H9 (cell line): ENCODE results near the gene ATXN3. TPM values are rescaled to one million over a fixed set of nuclear protein-coding genes. Genes with fewer than 3 reads are reported as not detected.

Experiments
- DNase-seq: peaks from one replicate; pipeline ENCODE4 v3.0.0-alpha.2; 2017
- H2AFZ ChIP-seq: one replicate; pipeline ENCODE4 v1.6.1; 2013; ENCODE audit warnings: mild to moderate bottlenecking, low read length, control low read depth, moderate library complexity
- H2AK5ac ChIP-seq: 2 replicates; pipeline ENCODE4 v1.6.1; 2013; ENCODE audit warnings: low read length, control low read depth, mixed read lengths; ENCODE audit not compliant: insufficient read length
- H2BK120ac ChIP-seq: one replicate; pipeline ENCODE4 v1.6.1; 2013; ENCODE audit warnings: low read depth, mild to moderate bottlenecking, low read length, control low read depth, inconsistent platforms; ENCODE audit not compliant: poor library complexity, severe bottlenecking
- H2BK12ac ChIP-seq: 2 replicates; pipeline ENCODE4 v1.6.1; 2013; ENCODE audit warnings: low read length, control low read depth, mixed read lengths, low read depth; ENCODE audit not compliant: insufficient read length
- H2BK15ac ChIP-seq: 2 replicates; pipeline ENCODE4 v1.6.1; 2013; ENCODE audit warnings: low read depth, low read length, control low read depth
- H2BK20ac ChIP-seq: one replicate; pipeline ENCODE4 v1.6.1; 2013; ENCODE audit warnings: low read depth, mild to moderate bottlenecking, low read length, control low read depth, inconsistent platforms; ENCODE audit not compliant: poor library complexity, severe bottlenecking
- H2BK5ac ChIP-seq: 2 replicates; pipeline ENCODE4 v1.6.1; 2013; ENCODE audit warnings: low read length, control low read depth, mixed read lengths; ENCODE audit not compliant: insufficient read length
- H3K14ac ChIP-seq: 2 replicates; pipeline ENCODE4 v1.6.1; 2013; ENCODE audit warnings: low read length, control low read depth; ENCODE audit not compliant: insufficient read depth
- H3K18ac ChIP-seq: 2 replicates; pipeline ENCODE4 v1.6.1; 2013; ENCODE audit warnings: low read depth, mild to moderate bottlenecking, mixed read lengths, low read length, control low read depth; ENCODE audit not compliant: insufficient read length
- H3K23ac ChIP-seq: 2 replicates; pipeline ENCODE4 v1.6.1; 2013; ENCODE audit warnings: low read length, control low read depth, mixed read lengths, low read depth; ENCODE audit not compliant: insufficient read length
- H3K23me2 ChIP-seq: 2 replicates; pipeline ENCODE4 v1.6.1; 2013; ENCODE audit warnings: low read depth, mild to moderate bottlenecking, mixed read lengths, low read length, control low read depth; ENCODE audit not compliant: insufficient read length, poor library complexity, severe bottlenecking
- H3K27ac ChIP-seq: 2 replicates; pipeline ENCODE4 v1.5.1; 2013; ENCODE audit warnings: low read length, control low read depth, mixed read lengths, low read depth; ENCODE audit not compliant: insufficient read length
- H3K27me3 ChIP-seq: 2 replicates; pipeline ENCODE4 v1.6.1; 2013; ENCODE audit warnings: low read length, control low read depth, inconsistent platforms; ENCODE audit not compliant: insufficient read depth
- H3K4ac ChIP-seq: 2 replicates; pipeline ENCODE4 v1.6.1; 2013; ENCODE audit warnings: low read depth, mild to moderate bottlenecking, control low read depth, inconsistent platforms, low read length, moderate library complexity
- H3K4me1 ChIP-seq: 2 replicates; pipeline ENCODE4 v1.6.1; 2013; ENCODE audit warnings: low read length, control low read depth, inconsistent platforms; ENCODE audit not compliant: insufficient read depth
- H3K4me2 ChIP-seq: 2 replicates; pipeline ENCODE4 v1.6.1; 2013; ENCODE audit warnings: low read length, control low read depth, mixed read lengths; ENCODE audit not compliant: insufficient read length, insufficient read depth
- H3K56ac ChIP-seq: 2 replicates; pipeline ENCODE4 v1.6.1; 2013; ENCODE audit warnings: low read depth, mild to moderate bottlenecking, mixed read lengths, low read length, control low read depth; ENCODE audit not compliant: insufficient read length
- H3K79me1 ChIP-seq: 2 replicates; pipeline ENCODE4 v1.6.1; 2013; ENCODE audit warnings: low read depth, mild to moderate bottlenecking, moderate library complexity, low read length, control low read depth, inconsistent platforms; ENCODE audit not compliant: insufficient read depth, poor library complexity, severe bottlenecking
- H3K79me2 ChIP-seq: 2 replicates; pipeline ENCODE4 v1.6.1; 2013; ENCODE audit warnings: low read length, control low read depth, inconsistent platforms; ENCODE audit not compliant: insufficient read depth
- H3K9ac ChIP-seq: 2 replicates; pipeline ENCODE4 v1.6.1; 2013; ENCODE audit warnings: low read length, control low read depth, mixed read lengths; ENCODE audit not compliant: insufficient read length; ENCODE audit errors: extremely low read depth
- H3K9me3 ChIP-seq: one replicate; pipeline ENCODE4 v1.6.1; 2013; ENCODE audit warnings: low read depth, low read length, inconsistent platforms; ENCODE audit not compliant: control insufficient read depth
- H3T11ph ChIP-seq: one replicate; pipeline ENCODE4 v1.6.1; 2013; ENCODE audit warnings: mild to moderate bottlenecking, low read length, control low read depth, inconsistent platforms
- H4K20me1 ChIP-seq: one replicate; pipeline ENCODE4 v1.6.1; 2013; ENCODE audit not compliant: control insufficient read depth, insufficient read length, insufficient read depth
- H4K5ac ChIP-seq: 2 replicates; pipeline ENCODE4 v1.6.1; 2013; ENCODE audit warnings: low read depth, mild to moderate bottlenecking, mixed read lengths, low read length, control low read depth; ENCODE audit not compliant: insufficient read length
- H4K8ac ChIP-seq: replicated peaks from 2 replicates; pipeline ENCODE4 v1.6.1; 2013; ENCODE audit warnings: low read length, control low read depth, mixed read lengths, low read depth; ENCODE audit not compliant: insufficient read length
- H4K91ac ChIP-seq: 2 replicates; pipeline ENCODE4 v1.6.1; 2013; ENCODE audit warnings: low read depth, mild to moderate bottlenecking, moderate library complexity, mixed read lengths, low read length, control low read depth; ENCODE audit not compliant: insufficient read length
- H3K27ac Mint-ChIP-seq, 3 experiments: 2 replicates in 2 of 3; 3 replicates in 1 of 3; pipeline ENCODE4 v1.8.0; 2020 to 2021; ENCODE audit warnings: mixed read lengths in 3 of 3, mild to moderate bottlenecking in 1 of 3, moderate library complexity in 1 of 3
- H3K27me3 Mint-ChIP-seq: 2 replicates; pipeline ENCODE4 v1.8.0; 2021; ENCODE audit warnings: low read depth, mild to moderate bottlenecking, moderate library complexity, mixed read lengths
- H3K36me3 Mint-ChIP-seq, 3 experiments: 2 replicates in 2 of 3; 3 replicates in 1 of 3; pipeline ENCODE4 v1.8.0; 2020 to 2021; ENCODE audit warnings: low read depth in 3 of 3, mixed read lengths in 3 of 3; ENCODE audit not compliant: insufficient read depth in 1 of 3
- H3K4me1 Mint-ChIP-seq, 2 experiments: 2 replicates each; pipeline ENCODE4 v1.8.0; 2020; ENCODE audit warnings: mixed read lengths in 2 of 2
- H3K4me3 Mint-ChIP-seq, 2 experiments: 2 replicates in 1 of 2; 3 replicates in 1 of 2; pipeline ENCODE4 v1.8.0; 2020 to 2021; ENCODE audit warnings: mild to moderate bottlenecking in 2 of 2, mixed read lengths in 2 of 2, moderate library complexity in 1 of 2
- H3K9me3 Mint-ChIP-seq, 2 experiments: 2 replicates in 1 of 2; 3 replicates in 1 of 2; pipeline ENCODE4 v1.8.0; 2020; ENCODE audit warnings: mild to moderate bottlenecking in 2 of 2, mixed read lengths in 2 of 2, moderate library complexity in 1 of 2
- CTCF ChIP-seq: fragments of 200-600 bp; sonication (generic); conservative IDR thresholded peaks from 3 replicates; pipeline ENCODE4 v1.8.0; 2021; ENCODE audit warnings: antibody characterized with exemption, mild to moderate bottlenecking
- WGBS: extraction: QIAGEN DNeasy Blood & Tissue Kit; methylation state at CpG from one replicate; pipeline ENCODE4 v1.1.7; 2013; ENCODE audit warnings: missing lambda C conversion rate, low lambda C conversion rate, mixed read lengths; ENCODE audit not compliant: insufficient read length; ENCODE audit errors: extremely low coverage; 5-methylcytosine and 5-hydroxymethylcytosine counted together
- total RNA-seq: library from RNA; stranded (reverse); gene quantifications from 2 replicates; pipeline ENCODE4 v1.2.1, GENCODE V29; 2021

The ATXN3 gene
- total RNA-seq, 1 experiment from 2014 or later = 29.7 TPM

- Histone ChIP-seq H3K9me3 (no peaks in the 10 kb centered on the region), H2BK20ac (no peak overlapping the region), H3K4me2 (no peak overlapping the region), H3K79me2 (no peaks in the 10 kb centered on the region), H4K5ac (no peak overlapping the region), H2AFZ (no peak overlapping the region), H3K23me2 (no peaks in the 10 kb centered on the region), H3T11ph (no peak overlapping the region), H2BK12ac (no peak overlapping the region), H3K79me1 (no peaks in the 10 kb centered on the region), H3K4ac (no peak overlapping the region), H3K9ac (no peak overlapping the region), H3K27ac (no peak overlapping the region), H4K91ac (no peak overlapping the region), H2BK5ac (no peak overlapping the region), H3K14ac (no peak overlapping the region), H2AK5ac (no peak overlapping the region), H3K27me3 (no peaks in the 10 kb centered on the region), H4K8ac (no peak overlapping the region), H2BK15ac (no peak overlapping the region), H4K20me1 (no peaks in the 10 kb centered on the region), H3K18ac (no peak overlapping the region), H3K23ac (no peak overlapping the region), H3K56ac (no peak overlapping the region), H2BK120ac (no peak overlapping the region), H3K4me1 (no peaks in the 10 kb centered on the region)
- Mint-ChIP-seq H3K9me3 (no peaks in the 10 kb centered on the region), H3K27ac (no peak overlapping the region), H3K4me3 (no peak overlapping the region), H3K4me1 (no peaks in the 10 kb centered on the region), H3K36me3 (peaks cover 8 to 52% (median 35%) of the 10 kb centered on the region in 3 experiments; a peak in 6 of 7 replicates), H3K27me3 (no peaks in the 10 kb centered on the region)
- TF ChIP-seq CTCF = no peak
- WGBS = no CpG with 5 or more reads among the region's 1 CpG
- no peak for DNase-seq
Measured at GRCh38 chr14:92009604-92010003, 96.8 kb downstream of the ATXN3 start.

Other genes starting within 250 kb of the ATXN3 start
- gene TC2N, start 239.0 kb downstream of the ATXN3 start, total RNA-seq = 16.2 and 16.4 TPM in 2 replicates
- gene FBLN5, start 158.9 kb downstream of the ATXN3 start, total RNA-seq = 1.0 and 1.3 TPM in 2 replicates
- gene TRIP11, start 66.5 kb downstream of the ATXN3 start, total RNA-seq = 28.8 and 33.5 TPM in 2 replicates
- 147 and 153 TPM in 2 replicates for gene NDUFB1, start 15.1 kb upstream of the ATXN3 start, total RNA-seq
- 106 and 108 TPM in 2 replicates for gene CPSF2, start 15.4 kb upstream of the ATXN3 start, total RNA-seq
- 0.22 and 0.24 TPM in 2 replicates for gene SLC24A4, start 216.6 kb upstream of the ATXN3 start, total RNA-seq